HG03025 (cell line): Measurements from ENCODE around the gene IFT27.

Experiments used
- ATAC-seq: cut with Tn5 transposase; IDR thresholded peaks from one replicate; pipeline ENCODE4 v1.9.1; 2021; ENCODE audit warnings: mild to moderate bottlenecking, moderate library complexity; ENCODE audit not compliant: unreplicated experiment, low FRiP score

Gene IFT27

GRCh38 chr22:36797911-36798673 is 22.2 kb upstream of the IFT27 start:
- no peak for ATAC-seq

- ATAC-seq = no peak
Observed at GRCh38 chr22:36797374-36797773, 21.5 kb upstream of the IFT27 start.

- no peak for ATAC-seq
Observed at GRCh38 chr22:36796552-36797175, 20.7 kb upstream of the IFT27 start.

GRCh38 chr22:36795633-36796032 is 19.7 kb upstream of the IFT27 start:
- no peak for ATAC-seq

- no peak for ATAC-seq
Observed at GRCh38 chr22:36790648-36791047, 14.7 kb upstream of the IFT27 start.

GRCh38 chr22:36787204-36787988 is 11.5 kb upstream of the IFT27 start:
- no peak for ATAC-seq

GRCh38 chr22:36783743-36784142 is 7.8 kb upstream of the IFT27 start:
- no peak for ATAC-seq

GRCh38 chr22:36781656-36782627 is 6.0 kb upstream of the IFT27 start:
- no peak for ATAC-seq

- ATAC-seq = no peak
Observed at GRCh38 chr22:36778020-36778419, 2.1 kb upstream of the IFT27 start.

GRCh38 chr22:36776722-36777121 is 803 bp upstream of the IFT27 start:
- ATAC-seq = no peak

- ATAC-seq = no peak
Observed at GRCh38 chr22:36775586-36775963, 344 bp downstream of the IFT27 start.

GRCh38 chr22:36773935-36774334 is 2.0 kb downstream of the IFT27 start:
- no peak for ATAC-seq

GRCh38 chr22:36772451-36772850 is 3.5 kb downstream of the IFT27 start:
- no peak for ATAC-seq

- no peak for ATAC-seq
Observed at GRCh38 chr22:36771356-36772063, 4.4 kb downstream of the IFT27 start.

GRCh38 chr22:36770513-36771231 is 5.2 kb downstream of the IFT27 start:
- no peak for ATAC-seq

GRCh38 chr22:36769541-36770512 is 6.1 kb downstream of the IFT27 start:
- ATAC-seq = no peak

GRCh38 chr22:36768616-36769015 is 7.3 kb downstream of the IFT27 start:
- ATAC-seq = no peak

- ATAC-seq = no peak
Observed at GRCh38 chr22:36768141-36768540, 7.8 kb downstream of the IFT27 start.
